C4-2B (cell line): ENCODE results near the gene SLC4A11.

Experiments
- H3K27ac ChIP-seq: fragments of 450-650 bp; 2 replicates; pipeline ENCODE4 v1.5.1; 2017
- CTCF ChIP-seq: fragments of 450-650 bp; conservative IDR thresholded peaks from 2 replicates; pipeline ENCODE4 v1.5.1; 2017; ENCODE audit warnings: mild to moderate bottlenecking
- ZFX ChIP-seq: fragments of 450-650 bp; IDR thresholded peaks from 2 replicates; pipeline ENCODE4 v1.6.1; 2017

Gene SLC4A11

GRCh38 chr20:3239867-3240775, 1.1 kb upstream of the SLC4A11 start:
- TF ChIP-seq CTCF (no peak), ZFX (no peak)
- peak overlapping the region; percentile 42; the same call in 1 of the 2 replicates for H3K27ac ChIP-seq

- peak overlapping the region; percentile 42; the same call in 1 of the 2 replicates for H3K27ac ChIP-seq
- no peak for TF ChIP-seq ZFX
- TF ChIP-seq CTCF = no peak
Observed at GRCh38 chr20:3238616-3239025, 369 bp downstream of the SLC4A11 start.

- TF ChIP-seq ZFX (no peak), CTCF (no peak)
- H3K27ac ChIP-seq = no peak overlapping the region
Observed at GRCh38 chr20:3237958-3238615, 903 bp downstream of the SLC4A11 start.

DNA sequence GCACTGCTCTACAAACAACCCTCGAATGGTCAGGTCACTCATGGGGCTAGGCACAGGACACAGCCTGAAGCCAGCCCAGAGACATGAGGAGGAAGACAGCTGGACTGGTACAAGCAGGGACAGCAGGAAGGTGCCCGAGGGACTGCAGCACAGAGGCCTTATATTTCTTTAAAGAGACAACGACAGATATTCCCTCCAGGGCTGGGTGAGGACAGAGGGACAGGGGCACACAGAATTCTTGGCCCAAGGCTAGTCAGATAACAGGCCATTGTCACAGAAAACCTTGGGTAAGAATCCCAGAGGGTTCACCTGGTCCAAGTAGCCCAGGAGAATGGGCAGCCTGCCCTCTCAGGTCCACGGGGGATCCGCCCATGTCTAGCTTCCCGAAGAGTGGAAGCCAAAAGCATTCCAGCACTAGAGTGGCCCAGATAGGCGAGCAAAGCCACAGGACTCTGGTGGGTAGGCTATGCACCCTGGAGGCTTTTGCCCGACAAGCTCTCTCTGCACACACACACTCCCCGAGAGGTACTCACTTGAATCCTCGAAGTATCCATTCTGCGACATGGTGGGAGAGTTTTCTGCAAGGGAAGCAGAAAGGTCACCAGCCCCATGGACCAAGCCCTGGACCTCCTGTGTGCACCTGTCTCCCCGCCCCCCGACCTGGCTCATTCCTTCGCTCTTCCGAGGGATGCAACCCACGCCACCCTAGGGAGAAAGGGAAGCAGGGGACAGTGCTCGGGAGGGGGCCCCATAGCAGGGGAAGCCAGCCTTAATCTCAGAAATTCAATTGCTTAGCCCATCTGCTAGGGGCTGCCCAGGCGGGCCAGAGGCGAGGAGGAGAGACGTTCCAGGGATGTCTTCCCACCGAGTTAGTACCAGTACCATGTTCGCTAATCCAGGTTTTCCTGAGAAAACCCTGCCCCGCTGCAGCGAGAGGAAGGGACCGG, 1.7 kb downstream of the SLC4A11 start:
- H3K27ac ChIP-seq = no peak overlapping the region
- TF ChIP-seq CTCF (no peak), ZFX (no peak)

DNA sequence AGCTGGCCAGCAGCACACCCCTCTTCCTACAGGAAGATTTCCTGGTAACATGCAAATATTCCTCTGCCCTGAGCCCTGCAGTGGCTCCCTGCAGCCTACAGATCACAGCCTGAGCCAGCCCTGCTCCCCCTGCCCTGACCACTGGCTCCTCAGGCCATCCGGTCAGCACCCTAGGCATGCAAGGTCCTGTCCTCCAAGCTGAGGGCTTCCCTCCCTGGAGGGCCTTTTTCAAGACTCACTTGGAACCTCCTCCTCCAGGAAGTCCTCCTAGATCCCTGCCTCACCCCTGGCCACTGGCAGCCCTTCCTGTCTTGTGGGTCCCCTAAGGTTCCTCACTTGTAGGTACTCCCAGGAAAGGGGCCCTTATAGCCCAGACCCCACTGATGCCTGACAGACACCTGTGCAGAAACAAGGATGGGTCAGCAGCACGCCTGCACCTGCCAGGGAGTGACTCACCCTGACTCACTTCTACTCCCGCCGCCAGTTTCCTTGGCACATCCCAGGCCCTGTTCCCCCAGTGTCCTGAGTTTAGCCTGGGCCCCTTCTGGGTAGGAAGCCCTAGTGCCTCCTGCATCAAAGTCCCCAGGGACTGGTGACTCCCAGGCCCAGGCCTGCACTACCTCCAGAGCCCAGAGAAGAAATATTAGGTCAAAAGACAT, 3.2 kb downstream of the SLC4A11 start:
- H3K27ac ChIP-seq = no peak overlapping the region
- TF ChIP-seq ZFX (no peak), CTCF (no peak)

- TF ChIP-seq ZFX (no peak), CTCF (no peak)
- no peak overlapping the region for H3K27ac ChIP-seq
Observed at GRCh38 chr20:3233991-3234498, 4.9 kb downstream of the SLC4A11 start.
